Activated T-helper 1 cell treated with anti-CD3 and anti-CD28 coated beads, Interleukin-12 subunit alpha, Interleukin-12 subunit beta, Interleukin-2, Interleukin-4 antibody, amounts not matched to agents 30 ng/mL and 10 ng/mL and 1 ng/mL, durations not matched to agents 14 hours and 24 hours and 36 hours (primary cell): ENCODE data around the gene COL4A2. TPM values are rescaled to one million over a fixed set of nuclear protein-coding genes. Genes with fewer than 3 reads are reported as not detected.

ENCODE experiments used
- DNase-seq: peaks from one replicate; pipeline ENCODE4 v3.0.0; 2021; ENCODE audit warnings: low spot score
- H3K27ac Mint-ChIP-seq: one replicate; pipeline ENCODE4 v1.8.0; 2021; ENCODE audit warnings: mild to moderate bottlenecking, mixed read lengths
- H3K27me3 Mint-ChIP-seq: one replicate; pipeline ENCODE4 v1.8.0; 2022; ENCODE audit warnings: mild to moderate bottlenecking, moderate library complexity, mixed read lengths; ENCODE audit not compliant: insufficient read depth
- H3K36me3 Mint-ChIP-seq: one replicate; pipeline ENCODE4 v1.8.0; 2021; ENCODE audit warnings: low read depth, mixed read lengths
- H3K4me1 Mint-ChIP-seq: one replicate; pipeline ENCODE4 v1.8.0; 2021; ENCODE audit warnings: low read depth, mixed read lengths
- H3K4me3 Mint-ChIP-seq: one replicate; pipeline ENCODE4 v1.8.0; 2021; ENCODE audit warnings: mild to moderate bottlenecking, moderate library complexity, mixed read lengths
- H3K9me3 Mint-ChIP-seq: one replicate; pipeline ENCODE4 v1.8.0; 2021; ENCODE audit warnings: mixed read lengths
- intact Hi-C: fragments of 100-400 bp; cut with micrococcal nuclease; formaldehyde crosslinking; loops from one replicate; pipeline ENCODE4 v1.15.1; 2024
- total RNA-seq: library from RNA; stranded (reverse); gene quantifications from 2 replicates; pipeline ENCODE4 v1.2.3, GENCODE V29; 2022

Gene COL4A2
- total RNA-seq, 1 donor from 2014 or later = not detected

DNA sequence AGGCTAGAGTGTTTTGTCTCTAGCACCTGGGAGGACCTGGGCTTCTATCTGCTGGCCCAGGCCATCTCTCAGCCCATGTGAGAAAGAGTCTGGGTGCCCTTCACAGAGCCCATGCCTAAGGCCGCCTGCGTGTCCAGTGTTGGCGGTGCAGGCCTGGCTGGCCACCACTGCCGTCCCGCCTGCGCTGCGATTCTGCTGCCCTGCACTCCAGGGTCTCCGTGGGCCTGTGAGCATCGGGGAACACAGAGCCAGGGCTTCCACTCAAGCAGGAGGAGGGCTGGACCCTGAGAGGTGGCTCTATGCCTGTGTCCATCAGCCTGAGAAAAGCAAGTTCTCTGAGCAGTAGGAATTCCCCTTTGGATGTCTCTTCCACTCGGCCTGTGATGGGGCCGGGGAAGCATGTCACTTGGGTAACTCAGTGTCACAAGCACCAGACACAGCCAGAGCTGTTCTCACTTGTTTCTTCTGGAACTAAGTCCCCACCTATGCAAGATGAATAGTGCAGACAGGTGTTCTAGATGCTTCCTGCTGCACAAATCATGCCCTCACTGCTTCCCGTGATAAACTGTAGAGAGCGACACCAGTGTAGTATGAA, 160.5 kb downstream of the COL4A2 start:
- Mint-ChIP-seq H3K4me3 (no peak overlapping the region), H3K36me3 (no peaks in the 10 kb centered on the region), H3K27ac (no peak overlapping the region), H3K4me1 (peaks cover 4% of the 10 kb centered on the region), H3K27me3 (peaks cover 6% of the 10 kb centered on the region), H3K9me3 (no peaks in the 10 kb centered on the region)
- no peak for DNase-seq
- intact Hi-C loops = no loop called here

DNA sequence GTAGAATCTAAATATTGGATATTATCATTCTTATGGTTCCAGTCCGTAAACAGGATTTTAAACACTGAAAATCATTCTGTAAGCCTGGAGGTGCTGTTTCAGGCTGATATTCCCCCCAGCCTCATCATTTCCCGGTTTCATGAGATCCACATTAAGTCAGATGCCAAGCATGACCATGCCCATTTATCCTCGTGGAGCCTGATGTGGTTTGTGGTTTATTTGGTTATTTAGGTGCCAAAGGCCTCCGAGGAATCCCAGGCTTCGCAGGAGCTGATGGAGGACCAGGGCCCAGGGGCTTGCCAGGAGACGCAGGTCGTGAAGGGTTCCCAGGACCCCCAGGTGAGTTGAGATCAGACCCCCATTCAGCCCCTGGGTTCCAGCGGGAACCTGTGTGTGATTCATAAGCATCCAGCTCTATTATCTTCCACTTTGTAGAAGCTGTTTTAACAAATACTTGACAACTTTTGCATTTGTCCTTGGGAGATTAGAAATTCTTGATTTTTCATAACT, 162.0 kb downstream of the COL4A2 start:
- Mint-ChIP-seq H3K27me3 (peaks cover 6% of the 10 kb centered on the region), H3K4me3 (no peak overlapping the region), H3K9me3 (no peaks in the 10 kb centered on the region), H3K36me3 (no peaks in the 10 kb centered on the region), H3K27ac (no peak overlapping the region), H3K4me1 (peaks cover 4% of the 10 kb centered on the region)
- DNase-seq = no peak
- intact Hi-C loops = no loop called here

- H3K36me3 Mint-ChIP-seq = no peaks in the 10 kb centered on the region
- no peaks in the 10 kb centered on the region for H3K9me3 Mint-ChIP-seq
- no peak for DNase-seq
- H3K27me3 Mint-ChIP-seq = peaks cover 6% of the 10 kb centered on the region
- no peak overlapping the region for H3K4me3 Mint-ChIP-seq
- intact Hi-C loops = no loop called here
- no peak overlapping the region for H3K27ac Mint-ChIP-seq
- peaks cover 4% of the 10 kb centered on the region for H3K4me1 Mint-ChIP-seq
These were observed 162.5 kb downstream of the COL4A2 start for GRCh38 chr13:110469597-110469996.

DNA sequence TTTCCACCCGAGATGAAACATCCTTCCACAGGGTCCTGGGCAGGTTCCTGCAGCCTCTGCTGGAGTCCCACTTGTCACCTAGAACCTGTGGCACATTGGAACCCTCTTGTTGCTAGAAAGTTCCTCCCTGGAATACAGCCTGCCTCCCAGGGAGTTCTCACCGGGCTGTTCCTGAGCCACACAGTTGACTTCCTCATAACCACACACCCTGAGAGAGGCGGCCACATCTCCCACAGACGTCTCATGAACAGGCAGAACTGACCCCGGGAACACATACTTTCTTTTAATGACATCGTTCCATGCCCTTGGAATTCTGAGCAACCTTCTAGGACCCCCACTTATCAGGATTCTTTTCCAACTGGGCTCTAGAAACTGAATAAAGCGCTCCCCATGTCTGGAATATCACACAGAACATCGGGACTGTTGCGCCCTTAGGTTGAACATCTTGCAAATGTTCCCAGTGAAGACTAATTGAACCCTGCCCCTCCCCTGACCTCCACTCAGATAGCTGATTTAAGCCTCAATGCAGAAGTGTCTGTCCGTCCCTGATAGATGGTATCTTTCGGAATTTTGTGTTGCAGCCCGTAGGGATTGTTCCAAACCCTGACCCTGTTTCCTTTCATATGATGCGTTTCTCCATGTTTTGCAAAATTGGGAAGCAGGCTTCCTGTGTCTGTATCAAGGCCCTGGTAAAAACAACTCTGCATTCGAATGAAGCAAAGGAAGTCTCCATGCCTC, 163.4 kb downstream of the COL4A2 start:
- intact Hi-C loops = no loop called here
- H3K4me1 Mint-ChIP-seq = peaks cover 4% of the 10 kb centered on the region
- no peak overlapping the region for H3K4me3 Mint-ChIP-seq
- peaks cover 6% of the 10 kb centered on the region for H3K27me3 Mint-ChIP-seq
- no peaks in the 10 kb centered on the region for H3K9me3 Mint-ChIP-seq
- no peak overlapping the region for H3K27ac Mint-ChIP-seq
- H3K36me3 Mint-ChIP-seq = no peaks in the 10 kb centered on the region
- DNase-seq = no peak

- no peak overlapping the region for H3K4me3 Mint-ChIP-seq
- intact Hi-C loops = no loop called here
- H3K36me3 Mint-ChIP-seq = no peaks in the 10 kb centered on the region
- peaks cover 6% of the 10 kb centered on the region for H3K27me3 Mint-ChIP-seq
- H3K9me3 Mint-ChIP-seq = no peaks in the 10 kb centered on the region
- DNase-seq = no peak
- no peak overlapping the region for H3K27ac Mint-ChIP-seq
- peaks cover 4% of the 10 kb centered on the region for H3K4me1 Mint-ChIP-seq
These were observed 164.2 kb downstream of the COL4A2 start for GRCh38 chr13:110471156-110471832.

DNA sequence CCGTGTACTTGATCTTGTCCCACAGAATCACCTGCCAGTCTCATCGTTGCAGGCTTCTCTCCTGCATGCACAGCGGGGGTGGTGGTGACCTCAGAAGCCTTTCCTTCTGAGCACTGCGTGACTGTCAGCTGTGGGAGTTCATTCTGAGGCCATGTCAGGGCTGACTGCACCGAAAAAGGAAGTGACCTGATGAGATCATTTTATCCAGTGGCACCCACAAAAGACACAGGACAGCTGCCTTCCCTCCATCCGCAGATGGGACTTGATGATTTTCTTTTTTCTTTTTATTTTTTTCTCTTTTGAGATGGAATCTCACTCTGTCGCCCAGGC, 164.7 kb downstream of the COL4A2 start:
- Mint-ChIP-seq H3K9me3 (no peaks in the 10 kb centered on the region), H3K4me3 (no peak overlapping the region), H3K4me1 (peaks cover 4% of the 10 kb centered on the region), H3K27ac (no peak overlapping the region), H3K36me3 (no peaks in the 10 kb centered on the region), H3K27me3 (peaks cover 6% of the 10 kb centered on the region)
- DNase-seq = no peak
- intact Hi-C loops = no loop called here

DNA sequence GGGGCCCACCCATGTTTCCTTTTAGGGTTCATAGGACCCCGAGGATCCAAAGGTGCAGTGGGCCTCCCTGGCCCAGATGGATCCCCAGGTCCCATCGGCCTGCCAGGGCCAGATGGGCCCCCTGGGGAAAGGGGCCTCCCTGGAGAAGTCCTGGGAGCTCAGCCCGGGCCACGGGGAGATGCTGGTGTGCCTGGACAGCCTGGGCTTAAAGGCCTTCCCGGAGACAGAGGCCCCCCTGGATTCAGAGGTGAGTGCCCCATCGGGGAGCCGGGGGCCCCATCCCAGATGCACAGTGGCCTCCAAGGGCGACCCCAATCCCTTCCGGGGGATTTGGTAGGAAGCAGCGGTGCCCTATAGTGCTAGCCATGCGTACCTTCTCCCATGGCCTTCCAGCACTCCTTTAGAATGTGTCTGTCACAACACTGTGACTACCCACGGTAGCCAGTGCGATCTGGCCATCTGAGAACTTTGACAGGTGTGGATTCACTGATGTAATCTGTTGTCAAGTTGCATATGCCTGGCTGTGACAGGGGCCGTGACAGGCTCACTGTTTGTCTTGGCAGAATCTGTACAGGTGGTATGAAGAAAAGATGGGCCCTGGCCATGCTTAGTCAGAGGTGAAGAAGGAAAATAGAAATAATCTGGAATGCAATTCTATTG, 165.9 kb downstream of the COL4A2 start:
- intact Hi-C loops = no loop called here
- no peak overlapping the region for H3K27ac Mint-ChIP-seq
- H3K4me3 Mint-ChIP-seq = no peak overlapping the region
- H3K9me3 Mint-ChIP-seq = no peaks in the 10 kb centered on the region
- peaks cover 4% of the 10 kb centered on the region for H3K4me1 Mint-ChIP-seq
- H3K36me3 Mint-ChIP-seq = no peaks in the 10 kb centered on the region
- DNase-seq = no peak
- H3K27me3 Mint-ChIP-seq = peaks cover 6% of the 10 kb centered on the region

DNA sequence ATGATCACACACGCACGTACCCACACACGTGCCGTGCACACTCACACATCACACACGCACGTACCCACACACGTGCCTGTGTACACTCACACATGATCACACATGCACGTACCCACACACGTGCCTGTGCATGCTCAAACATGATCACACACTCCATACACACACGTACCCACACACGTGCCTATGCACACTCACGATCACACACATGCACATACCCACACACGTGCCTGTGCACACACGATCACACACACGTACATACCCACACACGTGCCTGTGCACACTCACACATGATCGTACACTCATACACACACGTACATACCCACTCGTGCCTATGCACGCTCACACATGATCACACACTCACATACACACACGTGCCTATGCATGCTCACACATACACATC, 167.6 kb downstream of the COL4A2 start:
- H3K27ac Mint-ChIP-seq = no peak overlapping the region
- peaks cover 4% of the 10 kb centered on the region for H3K4me1 Mint-ChIP-seq
- peaks cover 8% of the 10 kb centered on the region for H3K27me3 Mint-ChIP-seq
- H3K4me3 Mint-ChIP-seq = no peak overlapping the region
- intact Hi-C loops = no loop called here
- H3K9me3 Mint-ChIP-seq = no peaks in the 10 kb centered on the region
- no peaks in the 10 kb centered on the region for H3K36me3 Mint-ChIP-seq
- no peak for DNase-seq

DNA sequence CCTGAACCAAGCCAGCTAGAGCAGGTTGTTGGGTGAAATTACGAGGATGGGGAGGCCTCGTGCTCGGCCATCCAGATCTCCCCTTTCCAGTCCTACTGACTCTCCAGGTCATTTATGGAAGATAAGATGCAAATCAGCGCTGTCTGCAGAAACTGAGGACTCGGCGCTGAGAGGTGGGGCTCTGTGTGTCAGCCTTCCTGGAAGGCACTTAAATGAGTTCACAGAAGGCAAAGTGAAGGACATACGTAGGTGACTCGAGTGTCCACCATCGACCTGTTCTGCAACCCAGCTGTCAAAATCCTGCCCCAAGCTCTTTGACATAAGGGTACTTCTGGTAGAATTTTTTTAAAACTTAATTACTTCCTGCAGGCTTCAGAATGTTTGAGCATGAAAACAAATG, 168.0 kb downstream of the COL4A2 start:
- no peaks in the 10 kb centered on the region for H3K9me3 Mint-ChIP-seq
- DNase-seq = no peak
- H3K36me3 Mint-ChIP-seq = no peaks in the 10 kb centered on the region
- no peak overlapping the region for H3K27ac Mint-ChIP-seq
- no peak overlapping the region for H3K4me3 Mint-ChIP-seq
- peaks cover 5% of the 10 kb centered on the region for H3K27me3 Mint-ChIP-seq
- intact Hi-C loops = no loop called here
- peaks cover 4% of the 10 kb centered on the region for H3K4me1 Mint-ChIP-seq

GRCh38 chr13:110475550-110476219, 168.6 kb downstream of the COL4A2 start:
- Mint-ChIP-seq H3K9me3 (no peaks in the 10 kb centered on the region), H3K4me3 (no peak overlapping the region), H3K27ac (no peak overlapping the region), H3K36me3 (no peaks in the 10 kb centered on the region), H3K4me1 (peaks cover 4% of the 10 kb centered on the region), H3K27me3 (peaks cover 4% of the 10 kb centered on the region)
- no peak for DNase-seq
- intact Hi-C loops = no loop called here

- Mint-ChIP-seq H3K4me1 (peaks cover 4% of the 10 kb centered on the region), H3K27me3 (peaks cover 2% of the 10 kb centered on the region), H3K27ac (no peak overlapping the region), H3K4me3 (no peak overlapping the region), H3K36me3 (no peaks in the 10 kb centered on the region), H3K9me3 (no peaks in the 10 kb centered on the region)
- intact Hi-C loops = no loop called here
- DNase-seq = no peak
These were observed 169.1 kb downstream of the COL4A2 start for GRCh38 chr13:110476220-110476617.

- H3K4me1 Mint-ChIP-seq = no peaks in the 10 kb centered on the region
- H3K9me3 Mint-ChIP-seq = no peaks in the 10 kb centered on the region
- intact Hi-C loops = no loop called here
- no peak for DNase-seq
- peaks cover 2% of the 10 kb centered on the region for H3K27me3 Mint-ChIP-seq
- H3K27ac Mint-ChIP-seq = no peak overlapping the region
- no peak overlapping the region for H3K4me3 Mint-ChIP-seq
- H3K36me3 Mint-ChIP-seq = no peaks in the 10 kb centered on the region
These were observed 170.7 kb downstream of the COL4A2 start for GRCh38 chr13:110477706-110478245.
